ENCODE measurements around the gene CDK14. TPM values are rescaled to one million over a fixed set of nuclear protein-coding genes. Genes with fewer than 3 reads are reported as not detected.

Gene CDK14
- total and polyA plus RNA-seq, 2 of the 8 experiments (the other 6 are each of a cell fraction or from before 2014, with no cell fraction given) = 5.5 to 47.3 TPM

DNA sequence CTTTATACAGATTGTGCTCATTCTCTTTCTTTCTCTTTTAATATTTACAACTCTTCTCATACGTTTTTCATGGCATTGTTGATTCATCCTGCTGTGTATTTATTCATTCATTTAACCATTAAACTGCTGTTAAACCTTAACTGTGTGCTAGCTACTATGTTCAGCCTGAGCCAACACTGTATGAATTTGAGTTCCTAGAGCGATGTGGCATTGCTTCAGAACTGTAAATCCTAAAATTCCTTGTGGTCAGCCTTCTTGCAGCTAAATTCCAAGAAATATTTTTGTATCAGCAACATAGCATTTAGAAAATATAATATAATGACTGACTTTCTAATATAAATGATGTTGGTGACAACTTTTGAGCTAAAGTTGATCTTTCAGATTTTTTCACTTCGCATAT, 483.4 kb downstream of the CDK14 start:
- no peak overlapping the region for H3K23ac ChIP-seq (ENCODE audit: insufficient read length)
- H2BK12ac ChIP-seq (ENCODE audit: low read depth, low read length) = no peak overlapping the region
- DNase-seq (ENCODE audit: low read depth in 1 of 2, low spot score in 2 of 2) (no peak), FAIRE-seq (no peak)
- no peaks in the 10 kb centered on the region for H3K79me1 ChIP-seq (ENCODE audit: low read depth, low read length)
- H3K4me1 ChIP-seq (replicated peaks in 1 of 4; ENCODE audit: control insufficient read depth in 3 of 4, insufficient read depth in 4 of 4, low read length in 3 of 4) = no peaks in the 10 kb centered on the region
- no peak overlapping the region for H2AFZ ChIP-seq (ENCODE audit: low read length)
- no peaks in the 10 kb centered on the region for H3K23me2 ChIP-seq (ENCODE audit: low read depth, low read length)
- H2BK120ac ChIP-seq (replicated peaks; ENCODE audit: low read depth, low read length) = no peak overlapping the region
- H3K18ac ChIP-seq (ENCODE audit: extremely low read depth, low read length) = no peak overlapping the region
- H4K91ac ChIP-seq (replicated peaks; ENCODE audit: insufficient read length, low read length) = no peak overlapping the region
- no peak overlapping the region for H2BK20ac ChIP-seq (ENCODE audit: low read length)
- no peaks in the 10 kb centered on the region for H4K20me1 ChIP-seq (replicated peaks in 1 of 2; ENCODE audit: control insufficient read depth in 1 of 2, insufficient read depth in 2 of 2, low read length in 2 of 2)
- H3K27ac ChIP-seq (ENCODE audit: low read depth, low read length) = no peak overlapping the region
- H2AK5ac ChIP-seq (ENCODE audit: low read depth, low read length) = no peak overlapping the region
- 86% methylated on average over 3 of the region's 3 CpGs; no CpG with 5 or more reads in 1 of the 2 experiments for WGBS, 2 experiments (ENCODE audit: extremely low coverage in 1 of 2, insufficient coverage in 1 of 2, insufficient read length in 1 of 2, insufficient replicate concordance in 2 of 2, low coverage in 1 of 2, low lambda C conversion rate in 2 of 2, missing lambda C conversion rate in 1 of 2)
- no peak overlapping the region for H3K9ac ChIP-seq (replicated peaks in 1 of 4; ENCODE audit: extremely low read depth in 1 of 4, low read depth in 3 of 4, low read length in 3 of 4)
- H3K14ac ChIP-seq (ENCODE audit: insufficient read length) = no peak overlapping the region
- no peaks in the 10 kb centered on the region for H3K36me3 ChIP-seq (ENCODE audit: control insufficient read depth in 2 of 4, insufficient read depth in 4 of 4, low read length in 3 of 4)
- no peak overlapping the region for H3K4me3 ChIP-seq (ENCODE audit: extremely low read depth in 1 of 4, insufficient read depth in 2 of 4, low read depth in 3 of 4, low read length in 4 of 4)
- H3K4me2 ChIP-seq (ENCODE audit: insufficient read depth in 1 of 2, low read depth in 2 of 2, low read length in 2 of 2) = no peak overlapping the region
- no peak overlapping the region for H4K5ac ChIP-seq (ENCODE audit: insufficient read length, low read depth, low read length)
- H3K4ac ChIP-seq (replicated peaks; ENCODE audit: insufficient read length, low read depth, low read length) = no peak overlapping the region
- no peaks in the 10 kb centered on the region for H3K9me3 ChIP-seq (ENCODE audit: insufficient read depth in 2 of 2, low read depth in 1 of 2, low read length in 1 of 2)
- H3K56ac ChIP-seq (replicated peaks; ENCODE audit: insufficient read length, low read depth, low read length) = no peak overlapping the region
- no peak overlapping the region for H2BK15ac ChIP-seq (ENCODE audit: low read length)
- POLR2A ChIA-PET (ENCODE audit: partially characterized antibody) = no interaction called here
- no peak overlapping the region for H4K8ac ChIP-seq (ENCODE audit: extremely low read depth, insufficient read depth, low read length)
- no peak overlapping the region for H2BK5ac ChIP-seq (ENCODE audit: low read depth, low read length)
- no peaks in the 10 kb centered on the region for H3K79me2 ChIP-seq (ENCODE audit: control insufficient read depth in 1 of 2, insufficient read depth in 2 of 2, low read length in 2 of 2)
- H3K27me3 ChIP-seq (replicated peaks in 1 of 4; ENCODE audit: control insufficient read depth in 3 of 4, extremely low read depth in 1 of 4, insufficient read depth in 3 of 4, low read length in 3 of 4) = peaks cover 0 to 1% (median 0%) of the 10 kb centered on the region in 4 experiments; a peak in 1 of 7 replicates
- CTCF ChIA-PET (ENCODE audit: partially characterized antibody) = interaction anchor here (1.5 to 2.2 kb wide), 3 partner anchors 10 to 206 kb away, joined by 3 to 12 read pairs (median 4); no protein-coding TSS in a partner anchor
- TF ChIP-seq CBX5 (IDR thresholded peaks at IDR 0.05; ENCODE audit: low read depth, low read length) (no peak), SP4 (IDR thresholded peaks at IDR 0.05; ENCODE audit: low read length) (no peak), BACH1 (IDR thresholded peaks at IDR 0.05; ENCODE audit: low read length) (no peak), TEAD4 (IDR thresholded peaks at IDR 0.05; ENCODE audit: low read depth, low read length) (no peak), YY1 (IDR thresholded peaks at IDR 0.05; ENCODE audit: low read depth, low read length) (no peak), GABPA (IDR thresholded peaks at IDR 0.05; ENCODE audit: borderline replicate concordance, insufficient read depth, low read length) (no peak), ASH2L (IDR thresholded peaks at IDR 0.05; ENCODE audit: low read length) (no peak), RAD21 (IDR thresholded peaks at IDR 0.05 in 1 of 2, conservative IDR thresholded peaks at IDR 0.05 in 1 of 2; ENCODE audit: low read depth in 2 of 2, low read length in 2 of 2) (no peak), POLR2AphosphoS5 (IDR thresholded peaks at IDR 0.05; ENCODE audit: low read depth, low read length) (no peak), RFX5 (IDR thresholded peaks at IDR 0.05; ENCODE audit: borderline replicate concordance, low read depth, low read length) (no peak), SIRT6 (IDR thresholded peaks at IDR 0.05; ENCODE audit: low read length) (no peak)
